ENCODE measurements around the gene ZNF646. TPM values are rescaled to one million over a fixed set of nuclear protein-coding genes. Genes with fewer than 3 reads are reported as not detected.

ZNF646 gene
- total and polyA plus RNA-seq, 2 of the 13 experiments (the other 11 are each of a cell fraction or from before 2014, with no cell fraction given) = 3.4 to 10.9 TPM

DNA sequence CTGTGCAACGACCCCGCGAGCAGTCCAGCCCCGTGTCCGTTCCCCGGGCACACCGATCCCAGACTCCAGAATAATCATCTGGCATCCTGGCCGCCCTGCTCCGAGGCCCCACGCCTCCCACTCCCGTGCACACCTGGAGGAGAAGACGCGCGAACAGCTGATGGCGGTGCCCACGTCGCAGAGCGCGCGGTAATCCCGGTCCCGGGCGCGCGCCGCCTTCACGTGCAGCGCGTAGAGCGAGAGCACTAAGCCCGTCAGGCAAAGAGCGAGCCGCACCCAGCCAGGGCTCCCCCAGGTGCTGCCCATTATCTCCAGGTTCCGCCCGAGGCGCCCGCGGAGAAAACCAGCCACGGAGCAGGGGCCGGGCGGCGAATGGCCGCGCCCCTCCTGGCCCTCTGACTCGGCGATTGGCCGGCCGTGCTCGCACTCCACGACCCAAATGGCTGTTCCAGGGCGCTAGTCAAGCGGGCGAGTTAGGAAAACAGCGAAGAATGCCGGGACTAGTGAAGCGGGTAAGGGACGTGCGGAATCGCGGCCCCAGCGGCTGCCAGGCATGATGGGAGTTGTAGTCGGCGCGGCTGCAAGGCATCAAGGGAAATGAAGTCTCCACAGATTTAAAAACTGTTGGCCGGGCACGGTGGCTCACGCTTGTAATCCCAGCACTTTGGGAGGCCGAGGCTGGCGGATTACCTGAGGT lies 20.4 kb downstream of the ZNF646 start, which contains the start of gene VKORC1 (continued):
- TF ChIP-seq, protein P1, sequence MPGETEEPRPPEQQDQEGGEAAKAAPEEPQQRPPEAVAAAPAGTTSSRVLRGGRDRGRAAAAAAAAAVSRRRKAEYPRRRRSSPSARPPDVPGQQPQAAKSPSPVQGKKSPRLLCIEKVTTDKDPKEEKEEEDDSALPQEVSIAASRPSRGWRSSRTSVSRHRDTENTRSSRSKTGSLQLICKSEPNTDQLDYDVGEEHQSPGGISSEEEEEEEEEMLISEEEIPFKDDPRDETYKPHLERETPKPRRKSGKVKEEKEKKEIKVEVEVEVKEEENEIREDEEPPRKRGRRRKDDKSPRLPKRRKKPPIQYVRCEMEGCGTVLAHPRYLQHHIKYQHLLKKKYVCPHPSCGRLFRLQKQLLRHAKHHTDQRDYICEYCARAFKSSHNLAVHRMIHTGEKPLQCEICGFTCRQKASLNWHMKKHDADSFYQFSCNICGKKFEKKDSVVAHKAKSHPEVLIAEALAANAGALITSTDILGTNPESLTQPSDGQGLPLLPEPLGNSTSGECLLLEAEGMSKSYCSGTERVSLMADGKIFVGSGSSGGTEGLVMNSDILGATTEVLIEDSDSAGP (CRISPR knock-in tag; IDR thresholded peaks at IDR 0.05; ENCODE audit: borderline replicate concordance) = peak; percentile 89
- TF ChIP-seq, protein P2, sequence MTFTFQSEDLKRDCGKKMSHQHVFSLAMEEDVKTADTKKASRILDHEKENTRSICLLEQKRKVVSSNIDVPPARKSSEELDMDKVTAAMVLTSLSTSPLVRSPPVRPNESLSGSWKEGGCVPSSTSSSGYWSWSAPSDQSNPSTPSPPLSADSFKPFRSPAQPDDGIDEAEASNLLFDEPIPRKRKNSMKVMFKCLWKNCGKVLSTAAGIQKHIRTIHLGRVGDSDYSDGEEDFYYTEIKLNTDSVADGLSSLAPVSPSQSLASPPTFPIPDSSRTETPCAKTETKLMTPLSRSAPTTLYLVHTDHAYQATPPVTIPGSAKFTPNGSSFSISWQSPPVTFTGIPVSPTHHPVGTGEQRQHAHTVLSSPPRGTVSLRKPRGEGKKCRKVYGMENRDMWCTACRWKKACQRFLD (CRISPR knock-in tag; IDR thresholded peaks at IDR 0.05; ENCODE audit: borderline replicate concordance) = peak; percentile 71
- peak; percentile 91 for TF ChIP-seq GABPB1 (CRISPR knock-in tag; IDR thresholded peaks at IDR 0.05)
- TF ChIP-seq, protein P3, sequence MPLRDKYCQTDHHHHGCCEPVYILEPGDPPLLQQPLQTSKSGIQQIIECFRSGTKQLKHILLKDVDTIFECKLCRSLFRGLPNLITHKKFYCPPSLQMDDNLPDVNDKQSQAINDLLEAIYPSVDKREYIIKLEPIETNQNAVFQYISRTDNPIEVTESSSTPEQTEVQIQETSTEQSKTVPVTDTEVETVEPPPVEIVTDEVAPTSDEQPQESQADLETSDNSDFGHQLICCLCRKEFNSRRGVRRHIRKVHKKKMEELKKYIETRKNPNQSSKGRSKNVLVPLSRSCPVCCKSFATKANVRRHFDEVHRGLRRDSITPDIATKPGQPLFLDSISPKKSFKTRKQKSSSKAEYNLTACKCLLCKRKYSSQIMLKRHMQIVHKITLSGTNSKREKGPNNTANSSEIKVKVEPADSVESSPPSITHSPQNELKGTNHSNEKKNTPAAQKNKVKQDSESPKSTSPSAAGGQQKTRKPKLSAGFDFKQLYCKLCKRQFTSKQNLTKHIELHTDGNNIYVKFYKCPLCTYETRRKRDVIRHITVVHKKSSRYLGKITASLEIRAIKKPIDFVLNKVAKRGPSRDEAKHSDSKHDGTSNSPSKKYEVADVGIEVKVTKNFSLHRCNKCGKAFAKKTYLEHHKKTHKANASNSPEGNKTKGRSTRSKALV (CRISPR knock-in tag; IDR thresholded peaks at IDR 0.05) = peak; percentile 96
- TF ChIP-seq, protein P4, sequence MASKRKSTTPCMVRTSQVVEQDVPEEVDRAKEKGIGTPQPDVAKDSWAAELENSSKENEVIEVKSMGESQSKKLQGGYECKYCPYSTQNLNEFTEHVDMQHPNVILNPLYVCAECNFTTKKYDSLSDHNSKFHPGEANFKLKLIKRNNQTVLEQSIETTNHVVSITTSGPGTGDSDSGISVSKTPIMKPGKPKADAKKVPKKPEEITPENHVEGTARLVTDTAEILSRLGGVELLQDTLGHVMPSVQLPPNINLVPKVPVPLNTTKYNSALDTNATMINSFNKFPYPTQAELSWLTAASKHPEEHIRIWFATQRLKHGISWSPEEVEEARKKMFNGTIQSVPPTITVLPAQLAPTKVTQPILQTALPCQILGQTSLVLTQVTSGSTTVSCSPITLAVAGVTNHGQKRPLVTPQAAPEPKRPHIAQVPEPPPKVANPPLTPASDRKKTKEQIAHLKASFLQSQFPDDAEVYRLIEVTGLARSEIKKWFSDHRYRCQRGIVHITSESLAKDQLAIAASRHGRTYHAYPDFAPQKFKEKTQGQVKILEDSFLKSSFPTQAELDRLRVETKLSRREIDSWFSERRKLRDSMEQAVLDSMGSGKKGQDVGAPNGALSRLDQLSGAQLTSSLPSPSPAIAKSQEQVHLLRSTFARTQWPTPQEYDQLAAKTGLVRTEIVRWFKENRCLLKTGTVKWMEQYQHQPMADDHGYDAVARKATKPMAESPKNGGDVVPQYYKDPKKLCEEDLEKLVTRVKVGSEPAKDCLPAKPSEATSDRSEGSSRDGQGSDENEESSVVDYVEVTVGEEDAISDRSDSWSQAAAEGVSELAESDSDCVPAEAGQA (IDR thresholded peaks at IDR 0.05; ENCODE audit: low read depth) = peak; percentile 50; the same call in 1 of the 2 replicates
- TF ChIP-seq, protein P4 (CRISPR knock-in tag; IDR thresholded peaks at IDR 0.05; ENCODE audit: borderline replicate concordance) = no peak
- TF ChIP-seq ZFX (CRISPR knock-in tag; IDR thresholded peaks at IDR 0.05; ENCODE audit: low read depth) = peak; percentile 71
- TF ChIP-seq FOXK1 (CRISPR knock-in tag; IDR thresholded peaks at IDR 0.05; ENCODE audit: borderline replicate concordance, low read depth) = peak; percentile 74
- no peak for TF ChIP-seq KDM6A (CRISPR knock-in tag; IDR thresholded peaks at IDR 0.05; ENCODE audit: low read depth)
- no peak for TF ChIP-seq NFE2 (CRISPR knock-in tag; IDR thresholded peaks at IDR 0.05)
- TF ChIP-seq TOE1 (CRISPR knock-in tag; IDR thresholded peaks at IDR 0.05) = no peak; the same call in 1 of the 2 replicates
- no peak for TF ChIP-seq SRSF4 (IDR thresholded peaks at IDR 0.05; ENCODE audit: low read depth, low read length, poor library complexity, severe bottlenecking)
- peak; percentile 88; the same call in 1 of the 2 replicates for TF ChIP-seq ISX (CRISPR knock-in tag; conservative IDR thresholded peaks at IDR 0.05)
- TF ChIP-seq ZNF225 (CRISPR knock-in tag; IDR thresholded peaks at IDR 0.05) = peak; percentile 90
- TF ChIP-seq ZFY (CRISPR knock-in tag; IDR thresholded peaks at IDR 0.05) = peak; percentile 85
- peak; percentile 99 for TF ChIP-seq ZNF747 (CRISPR knock-in tag; IDR thresholded peaks at IDR 0.05; ENCODE audit: borderline replicate concordance)
- no peak for TF ChIP-seq ZNF180 (CRISPR knock-in tag; IDR thresholded peaks at IDR 0.05; ENCODE audit: borderline replicate concordance, low read depth)
